Left lung (tissue), 10 donors: ENCODE measurements around the gene ADAM19. TPM values are rescaled to one million over a fixed set of nuclear protein-coding genes. Genes with fewer than 3 reads are reported as not detected.

Experiments
- ATAC-seq: fragments of 200-7000 bp; cut with Tn5 transposase; one replicate; pipeline ENCODE4 v1.9.1; 2020; ENCODE audit warnings: moderate library complexity
- DNase-seq, 4 donors: peaks; one replicate each; pipeline ENCODE4 v3.0.0-alpha.2; 2013 to 2020
- H3K27ac ChIP-seq, 2 donors: fragments of 200-600 bp; sonication (generic) in 1 of 2; one replicate each; pipeline versions ENCODE4 v1.5.0 to v1.8.0; 2020 to 2021
- H3K27me3 ChIP-seq, 2 donors: fragments of 200-600 bp; sonication (generic) in 1 of 2; one replicate each; pipeline versions ENCODE4 v1.5.0 to v1.8.0; 2020 to 2021
- H3K36me3 ChIP-seq, 2 donors: fragments of 200-600 bp; sonication (generic) in 1 of 2; one replicate each; pipeline versions ENCODE4 v1.5.0 to v1.8.0; 2020 to 2021
- H3K4me1 ChIP-seq, 2 donors: fragments of 200-600 bp; one replicate each; pipeline ENCODE4 v1.8.0; 2021
- H3K4me3 ChIP-seq, 2 donors: fragments of 200-600 bp; sonication (generic) in 1 of 2; one replicate each; pipeline versions ENCODE4 v1.5.0 to v1.8.0; 2020 to 2021; ENCODE audit warnings: mild to moderate bottlenecking in 1 of 2
- H3K9me3 ChIP-seq, 2 donors: fragments of 200-600 bp; sonication (generic) in 1 of 2; one replicate each; pipeline versions ENCODE4 v1.5.0 to v1.8.0; 2020 to 2021
- CTCF ChIP-seq, 2 donors: fragments of 200-600 bp; sonication (generic) in 1 of 2; IDR thresholded peaks; one replicate each; pipeline versions ENCODE4 v1.5.0 to v1.8.0; 2021; ENCODE audit warnings: antibody characterized with exemption in 2 of 2
- intact Hi-C, 2 donors: fragments of 100-400 bp; cut with DNase I; formaldehyde crosslinking; loops; one replicate each; pipeline versions ENCODE4 v1.11.2 to v1.14.2; 2022
- polyA plus RNA-seq, 6 donors: library from polyadenylated mRNA; unstranded; fragments of 120-200 nt; gene quantifications; one replicate each; pipeline ENCODE4 v1.2.1, GENCODE V29; 2013; ENCODE audit not compliant: insufficient read length in 6 of 6
- total RNA-seq, 2 donors: library from RNA; stranded (reverse); fragmentation: NEBNext Ultra II Directional; extraction: Animal tissue kit (Norgen Biotek cat#: 25700); gene quantifications; one replicate each; pipeline ENCODE4 v1.2.1, GENCODE V29; 2021
- donor health status: DM: no; HTN: yes; CAD: no.
- donor health status: DM: no; HTN: no; CAD: no.

Gene ADAM19
- total and polyA plus RNA-seq, 8 donors: 14.9 to 21.5 (median 19.2) TPM

GRCh38 chr5:157497875-157498611 lies 77.5 kb downstream of the ADAM19 start:
- H3K36me3 ChIP-seq: peaks cover 0 to 28% of the 10 kb centered on the region in 2 donors
- H3K9me3 ChIP-seq: no peaks in the 10 kb centered on the region
- no peak overlapping the region for H3K4me3 ChIP-seq
- no peak for DNase-seq
- intact Hi-C loops: no loop called here
- no peak overlapping the region for H3K27ac ChIP-seq
- peaks cover 0 to 20% of the 10 kb centered on the region in 2 donors for H3K4me1 ChIP-seq
- no peaks in the 10 kb centered on the region for H3K27me3 ChIP-seq
- no peak for ATAC-seq
- no peak for TF ChIP-seq CTCF (IDR thresholded peaks at IDR 0.05)

GRCh38 chr5:157496864-157497263 lies 78.7 kb downstream of the ADAM19 start:
- intact Hi-C loops: no loop called here
- Histone ChIP-seq H3K36me3 (peaks cover 0 to 38% of the 10 kb centered on the region in 2 donors), H3K4me1 (peaks cover 0 to 14% of the 10 kb centered on the region in 2 donors), H3K27me3 (no peaks in the 10 kb centered on the region), H3K9me3 (no peaks in the 10 kb centered on the region), H3K4me3 (no peak overlapping the region), H3K27ac (no peak overlapping the region)
- ATAC-seq (no peak), DNase-seq (peak in 1 of 4 donors; percentile 72)
- no peak for TF ChIP-seq CTCF (IDR thresholded peaks at IDR 0.05)

- intact Hi-C loops: no loop called here
- ATAC-seq (peak; percentile 70), DNase-seq (peak in 1 of 4 donors; percentile 68)
- peak overlapping the region in 1 of 2 donors; percentile 48 for H3K27ac ChIP-seq
- H3K9me3 ChIP-seq: no peaks in the 10 kb centered on the region
- TF ChIP-seq CTCF (IDR thresholded peaks at IDR 0.05): no peak
- H3K4me3 ChIP-seq: no peak overlapping the region
- H3K4me1 ChIP-seq: peaks cover 0 to 14% of the 10 kb centered on the region in 2 donors
- peaks cover 0 to 60% of the 10 kb centered on the region in 2 donors for H3K36me3 ChIP-seq
- no peaks in the 10 kb centered on the region for H3K27me3 ChIP-seq
These were observed 81.3 kb downstream of the ADAM19 start for GRCh38 chr5:157494178-157494832.

GRCh38 chr5:157492886-157493285 lies 82.7 kb downstream of the ADAM19 start:
- DNase-seq: no peak
- no peak overlapping the region for H3K27ac ChIP-seq
- no peak overlapping the region for H3K4me3 ChIP-seq
- intact Hi-C loops: no loop called here
- no peaks in the 10 kb centered on the region for H3K27me3 ChIP-seq
- no peaks in the 10 kb centered on the region for H3K9me3 ChIP-seq
- H3K4me1 ChIP-seq: peaks cover 0 to 14% of the 10 kb centered on the region in 2 donors
- ATAC-seq: no peak
- peaks cover 0 to 69% of the 10 kb centered on the region in 2 donors for H3K36me3 ChIP-seq
- no peak for TF ChIP-seq CTCF (IDR thresholded peaks at IDR 0.05)

- intact Hi-C loops: no loop called here
- no peak for ATAC-seq
- H3K36me3 ChIP-seq: peaks cover 0 to 71% of the 10 kb centered on the region in 2 donors
These were observed 84.0 kb downstream of the ADAM19 start for GRCh38 chr5:157491471-157491995.

More at GRCh38 chr5:157491471-157491995, 84.0 kb downstream of the ADAM19 start:
- H3K4me3 ChIP-seq: no peak overlapping the region
- H3K27me3 ChIP-seq: no peaks in the 10 kb centered on the region
- DNase-seq: no peak
- no peaks in the 10 kb centered on the region for H3K9me3 ChIP-seq
- no peak for TF ChIP-seq CTCF (IDR thresholded peaks at IDR 0.05)
- no peak overlapping the region for H3K27ac ChIP-seq
- peaks cover 0 to 14% of the 10 kb centered on the region in 2 donors for H3K4me1 ChIP-seq
